GM23248 (cell line): ENCODE measurements around the gene ACAA2. TPM values are rescaled to one million over a fixed set of nuclear protein-coding genes. Genes with fewer than 3 reads are reported as not detected.
A peak's percentile ranks its signal among the peaks of the same experiment; 100 is the strongest.
"Not testable (repeated sequence)": the region's sequence is repeated elsewhere in the genome, so short reads cannot be mapped to it uniquely, and the experiment has no call there.

Source experiments
- DNase-seq: peaks from one replicate; pipeline ENCODE4 v3.0.0-alpha.2; 2015
- H2AFZ ChIP-seq: fragments of 200-600 bp; sonication (generic); 2 replicates; pipeline ENCODE4 v1.6.1; 2016; ENCODE audit warnings: antibody characterized with exemption
- H3F3A ChIP-seq: fragments of 200-600 bp; sonication (generic); 2 replicates; pipeline ENCODE4 v1.6.1; 2016; ENCODE audit warnings: mild to moderate bottlenecking, antibody characterized with exemption, mixed run types; ENCODE audit not compliant: insufficient read depth
- H3K27ac ChIP-seq: fragments of 200-600 bp; sonication (generic); 2 replicates; pipeline ENCODE4 v1.5.1; 2016; ENCODE audit warnings: mild to moderate bottlenecking
- H3K27me3 ChIP-seq: fragments of 200-600 bp; sonication (generic); replicated peaks from 2 replicates; pipeline ENCODE4 v1.6.1; 2016; ENCODE audit warnings: mild to moderate bottlenecking; ENCODE audit not compliant: insufficient read depth
- H3K36me3 ChIP-seq: fragments of 200-600 bp; sonication (generic); 2 replicates; pipeline ENCODE4 v1.6.1; 2016; ENCODE audit warnings: low read depth, mild to moderate bottlenecking
- H3K4me1 ChIP-seq: fragments of 200-600 bp; sonication (generic); 2 replicates; pipeline ENCODE4 v1.6.1; 2016; ENCODE audit warnings: mild to moderate bottlenecking; ENCODE audit not compliant: insufficient read depth
- H3K4me2 ChIP-seq: fragments of 200-600 bp; sonication (generic); one replicate; pipeline ENCODE4 v1.6.1; 2016; ENCODE audit warnings: mild to moderate bottlenecking; ENCODE audit not compliant: unreplicated experiment
- H3K4me3 ChIP-seq: fragments of 200-600 bp; sonication (generic); 2 replicates; pipeline ENCODE4 v1.5.1; 2016; ENCODE audit warnings: mild to moderate bottlenecking
- H3K79me2 ChIP-seq: fragments of 200-600 bp; sonication (generic); 2 replicates; pipeline ENCODE4 v1.6.1; 2016; ENCODE audit warnings: mild to moderate bottlenecking; ENCODE audit not compliant: insufficient read depth
- H3K9ac ChIP-seq: fragments of 200-600 bp; sonication (generic); 2 replicates; pipeline ENCODE4 v1.6.1; 2016; ENCODE audit warnings: mild to moderate bottlenecking
- H3K9me2 ChIP-seq: fragments of 200-600 bp; sonication (generic); 2 replicates; pipeline ENCODE4 v1.6.1; 2016; ENCODE audit warnings: mixed run types, mild to moderate bottlenecking, moderate library complexity; ENCODE audit not compliant: insufficient read depth
- H3K9me3 ChIP-seq: fragments of 200-600 bp; sonication (generic); one replicate; pipeline ENCODE4 v1.6.1; 2017; ENCODE audit warnings: low read depth
- H4K20me1 ChIP-seq: fragments of 200-600 bp; sonication (generic); 2 replicates; pipeline ENCODE4 v1.6.0; 2016; ENCODE audit not compliant: insufficient read depth
- EZH2 ChIP-seq: fragments of 200-600 bp; sonication (generic); IDR thresholded peaks from 2 replicates; pipeline ENCODE4 v1.6.1; 2018; ENCODE audit warnings: antibody characterized with exemption, mild to moderate bottlenecking; ENCODE audit not compliant: insufficient read depth, poor library complexity, severe bottlenecking
- EZH2phosphoT487 ChIP-seq: fragments of 200-600 bp; sonication (generic); IDR thresholded peaks from 2 replicates; pipeline ENCODE4 v1.6.1; 2018; ENCODE audit warnings: antibody characterized with exemption, moderate library complexity, mild to moderate bottlenecking, low read depth; ENCODE audit not compliant: insufficient read depth
- WGBS, 2 experiments: methylation state at CpG; one replicate each; pipeline ENCODE4 v1.1.6; 2015 to 2017; ENCODE audit warnings: low lambda C conversion rate in 2 of 2, low coverage in 1 of 2; ENCODE audit errors: missing lambda C conversion rate in 2 of 2; 5-methylcytosine and 5-hydroxymethylcytosine counted together
- in situ Hi-C: fragments of 300-500 bp; cut with MboI; formaldehyde crosslinking; loops from 2 replicates; pipeline ENCODE4 v1.15.0; 2020
- polyA plus RNA-seq: library from polyadenylated mRNA; unstranded; fragments of >200 nt; fragmentation: Nextera tagmentation; extraction: Ambion mirVana; gene quantifications from 2 replicates; pipeline ENCODE4 v1.2.1, GENCODE V29; 2016
- total RNA-seq: library from RNA; depleted of rRNA; stranded (reverse); fragments of >200 nt; shearing (Covaris generic); gene quantifications from 2 replicates; pipeline ENCODE4 v1.2.3, GENCODE V29; 2014

ACAA2 gene
- total and polyA plus RNA-seq, 2 experiments from 2014 or later: 55.6 to 94.8 TPM

- Histone ChIP-seq H3K4me3 (no peak overlapping the region), H3K9ac (no peak overlapping the region), H4K20me1 (peaks cover 15% of the 10 kb centered on the region; the same call in 1 of the 2 replicates), H3K4me2 (no peak overlapping the region), H3K27ac (no peak overlapping the region), H3K9me3 (no peaks in the 10 kb centered on the region), H3K36me3 (0 out of 2 replicates have a peak, but pooled peaks cover 2% of the 10 kb centered on the region), H3K79me2 (peaks cover 76% of the 10 kb centered on the region), H3F3A (no peaks in the 10 kb centered on the region), H3K27me3 (no peaks in the 10 kb centered on the region), H3K9me2 (no peaks in the 10 kb centered on the region), H2AFZ (no peak overlapping the region), H3K4me1 (no peaks in the 10 kb centered on the region)
- in situ Hi-C loops: no loop called here
- WGBS, 2 experiments: 84 to 88% methylated on average over 4 to 5 of the region's 5 CpGs
- peak; percentile 2 for DNase-seq
- TF ChIP-seq EZH2phosphoT487 (no peak), EZH2 (no peak)
These were observed 9.2 kb downstream of the ACAA2 start for GRCh38 chr18:49804096-49804495.

- H3K27ac ChIP-seq: no peak overlapping the region
- H2AFZ ChIP-seq: no peak overlapping the region
- in situ Hi-C loops: no loop called here
- TF ChIP-seq EZH2 (no peak), EZH2phosphoT487 (no peak)
- peaks cover 15% of the 10 kb centered on the region; the same call in 1 of the 2 replicates for H4K20me1 ChIP-seq
- no peaks in the 10 kb centered on the region for H3K4me1 ChIP-seq
- no peaks in the 10 kb centered on the region for H3K9me2 ChIP-seq
- 99 to 100% methylated on average over 4 of the region's 4 CpGs for WGBS, 2 experiments
- 0 out of 2 replicates have a peak, but pooled peaks cover 2% of the 10 kb centered on the region for H3K36me3 ChIP-seq
- H3F3A ChIP-seq: no peaks in the 10 kb centered on the region
- no peak overlapping the region for H3K4me2 ChIP-seq
- no peak overlapping the region for H3K9ac ChIP-seq
- H3K79me2 ChIP-seq: peaks cover 73% of the 10 kb centered on the region
- H3K27me3 ChIP-seq: no peaks in the 10 kb centered on the region
- DNase-seq: no peak
- no peak overlapping the region for H3K4me3 ChIP-seq
- H3K9me3 ChIP-seq: no peaks in the 10 kb centered on the region
These were observed 10.7 kb downstream of the ACAA2 start for GRCh38 chr18:49802623-49803022.

GRCh38 chr18:49800491-49800890 is 12.8 kb downstream of the ACAA2 start:
- 94 to 97% methylated on average over 4 to 5 of the region's 5 CpGs for WGBS, 2 experiments
- H3K36me3 ChIP-seq, H3K4me3 ChIP-seq, H3K27ac ChIP-seq, H3K9ac ChIP-seq, H3K4me2 ChIP-seq, H4K20me1 ChIP-seq, H3K4me1 ChIP-seq, in situ Hi-C loops, H2AFZ ChIP-seq, H3K27me3 ChIP-seq, H3K9me3 ChIP-seq, H3K9me2 ChIP-seq, DNase-seq, H3F3A ChIP-seq: not testable (repeated sequence)
- H3K79me2 ChIP-seq: peaks cover 58% of the 10 kb centered on the region

GRCh38 chr18:49799806-49800205 is 13.5 kb downstream of the ACAA2 start:
- H3F3A ChIP-seq, H3K4me2 ChIP-seq, H3K27me3 ChIP-seq, DNase-seq, H3K9me3 ChIP-seq, H4K20me1 ChIP-seq, H3K27ac ChIP-seq, H2AFZ ChIP-seq, in situ Hi-C loops, H3K9ac ChIP-seq, H3K9me2 ChIP-seq, H3K4me1 ChIP-seq, H3K4me3 ChIP-seq: not testable (repeated sequence)
- H3K36me3 ChIP-seq: peaks cover 13% of the 10 kb centered on the region; the same call in 1 of the 2 replicates
- peaks cover 51% of the 10 kb centered on the region for H3K79me2 ChIP-seq
- WGBS, 2 experiments: 97% methylated on average over 6 of the region's 29 CpGs; no CpG with 5 or more reads in 1 of the 2 experiments

- H3K9me3 ChIP-seq: no peaks in the 10 kb centered on the region
- TF ChIP-seq EZH2phosphoT487 (no peak), EZH2 (no peak)
- peaks cover 34% of the 10 kb centered on the region for H3K79me2 ChIP-seq
- H3K9ac ChIP-seq: no peak overlapping the region
- no peaks in the 10 kb centered on the region for H4K20me1 ChIP-seq
- H3K4me3 ChIP-seq: no peak overlapping the region
- H3F3A ChIP-seq: no peaks in the 10 kb centered on the region
- no peak for DNase-seq
- no peak overlapping the region for H3K27ac ChIP-seq
- no peaks in the 10 kb centered on the region for H3K27me3 ChIP-seq
- H3K4me1 ChIP-seq: no peaks in the 10 kb centered on the region
- H3K36me3 ChIP-seq: peaks cover 31% of the 10 kb centered on the region
- in situ Hi-C loops: no loop called here
- H3K9me2 ChIP-seq: no peaks in the 10 kb centered on the region
- WGBS, 2 experiments: 96 to 97% methylated on average over 4 of the region's 4 CpGs
- H2AFZ ChIP-seq: no peak overlapping the region
- no peak overlapping the region for H3K4me2 ChIP-seq
These were observed 15.3 kb downstream of the ACAA2 start for GRCh38 chr18:49798001-49798400.
